ENCODE results near the gene MEGF9. TPM values are rescaled to one million over a fixed set of nuclear protein-coding genes. Genes with fewer than 3 reads are reported as not detected.

The MEGF9 gene
- total and polyA plus RNA-seq, 2 donors (not counting 3 experiments of a cell fraction or from before 2014, with no cell fraction given): 4.0 to 13.0 TPM

DNA sequence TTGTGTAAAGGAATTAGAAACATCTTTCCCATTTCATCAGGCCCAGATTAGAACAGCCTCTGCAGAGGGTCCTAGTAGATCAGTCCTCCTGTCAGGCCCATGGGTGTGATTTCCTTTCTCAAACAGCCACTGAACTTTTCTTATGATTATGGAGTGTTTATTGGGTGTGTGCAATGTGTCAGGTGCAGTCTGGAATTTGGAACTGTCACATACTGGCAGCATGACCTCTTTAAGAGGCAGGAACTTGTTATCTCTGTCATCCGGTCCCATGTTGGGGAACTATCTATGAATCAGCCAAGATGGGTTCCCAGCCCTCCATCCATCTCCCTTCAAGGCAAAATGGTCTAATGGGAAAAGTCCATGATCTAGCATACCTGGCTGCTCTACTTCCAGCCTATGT lies 11.6 kb upstream of the MEGF9 start:
- Histone ChIP-seq H3K4me2 (ENCODE audit: insufficient read depth, low read length) (no peak overlapping the region), H3K9me3 (replicated peaks; ENCODE audit: control insufficient read depth, insufficient read depth, low read length) (no peaks in the 10 kb centered on the region), H3K27ac (ENCODE audit: insufficient read depth, low read depth, low read length) (no peak overlapping the region), H3K27me3 (ENCODE audit: control insufficient read depth in 2 of 2, insufficient read depth in 2 of 2, low read length in 2 of 2) (no peaks in the 10 kb centered on the region), H2AFZ (ENCODE audit: low read depth, low read length) (no peak overlapping the region), H4K20me1 (replicated peaks; ENCODE audit: control insufficient read depth, extremely low read depth, insufficient read depth, low read length) (no peaks in the 10 kb centered on the region), H3K9ac (replicated peaks; ENCODE audit: extremely low read depth, insufficient read depth, low read length) (no peak overlapping the region), H3K9me1 (replicated peaks; ENCODE audit: control insufficient read depth, extremely low read depth, insufficient read depth, low read length) (no peaks in the 10 kb centered on the region), H3K36me3 (ENCODE audit: control insufficient read depth in 2 of 2, extremely low read depth in 1 of 2, insufficient read depth in 2 of 2, low read length in 2 of 2) (no peaks in the 10 kb centered on the region), H3K4me3 (replicated peaks in 1 of 3; ENCODE audit: insufficient read depth in 1 of 3, low read depth in 1 of 3, low read length in 3 of 3) (no peak overlapping the region), H3K79me2 (ENCODE audit: control insufficient read depth, insufficient read depth, low read length) (no peaks in the 10 kb centered on the region), H3K4me1 (ENCODE audit: control insufficient read depth, extremely low read depth, insufficient read depth, low read length) (peaks cover 11% of the 10 kb centered on the region)
- DNase-seq (ENCODE audit: low read depth, low spot score) (no peak), FAIRE-seq (no peak)
- BruUV-seq (replicated peaks): no TSS peak
- dilution Hi-C loops (cut with MboI; ENCODE audit: extremely low pct_ligation_motif_present, low sequenced_read_pairs): no loop called here
- ChIA-PET POLR2A (no interaction called here), CTCF (no interaction called here)
- intact Hi-C loops (cut with micrococcal nuclease): no loop called here
- TF ChIP-seq MYC (IDR thresholded peaks at IDR 0.05; ENCODE audit: low read depth, low read length) (no peak), JUN (IDR thresholded peaks at IDR 0.05; ENCODE audit: borderline replicate concordance, insufficient read depth, insufficient read length, low read depth) (no peak), FOS (IDR thresholded peaks at IDR 0.05; ENCODE audit: borderline replicate concordance, insufficient read depth, low read length) (no peak), POLR2AphosphoS5 (IDR thresholded peaks at IDR 0.05; ENCODE audit: insufficient read depth, low read depth, low read length) (no peak), EZH2 (IDR thresholded peaks at IDR 0.05; ENCODE audit: borderline replicate concordance, low read depth, low read length, severe bottlenecking) (no peak), GATA2 (IDR thresholded peaks at IDR 0.05; ENCODE audit: insufficient read depth, insufficient read length, low read depth, low read length) (no peak)
- TF ChIP-seq, protein P1, sequence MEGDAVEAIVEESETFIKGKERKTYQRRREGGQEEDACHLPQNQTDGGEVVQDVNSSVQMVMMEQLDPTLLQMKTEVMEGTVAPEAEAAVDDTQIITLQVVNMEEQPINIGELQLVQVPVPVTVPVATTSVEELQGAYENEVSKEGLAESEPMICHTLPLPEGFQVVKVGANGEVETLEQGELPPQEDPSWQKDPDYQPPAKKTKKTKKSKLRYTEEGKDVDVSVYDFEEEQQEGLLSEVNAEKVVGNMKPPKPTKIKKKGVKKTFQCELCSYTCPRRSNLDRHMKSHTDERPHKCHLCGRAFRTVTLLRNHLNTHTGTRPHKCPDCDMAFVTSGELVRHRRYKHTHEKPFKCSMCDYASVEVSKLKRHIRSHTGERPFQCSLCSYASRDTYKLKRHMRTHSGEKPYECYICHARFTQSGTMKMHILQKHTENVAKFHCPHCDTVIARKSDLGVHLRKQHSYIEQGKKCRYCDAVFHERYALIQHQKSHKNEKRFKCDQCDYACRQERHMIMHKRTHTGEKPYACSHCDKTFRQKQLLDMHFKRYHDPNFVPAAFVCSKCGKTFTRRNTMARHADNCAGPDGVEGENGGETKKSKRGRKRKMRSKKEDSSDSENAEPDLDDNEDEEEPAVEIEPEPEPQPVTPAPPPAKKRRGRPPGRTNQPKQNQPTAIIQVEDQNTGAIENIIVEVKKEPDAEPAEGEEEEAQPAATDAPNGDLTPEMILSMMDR (IDR thresholded peaks at IDR 0.05; ENCODE audit: extremely low read depth in 1 of 2, insufficient read depth in 1 of 2, low read depth in 1 of 2, low read length in 2 of 2): no peak
